Heart left ventricle (tissue), 13 donors: ENCODE results near the gene AEBP2.

Experiments
- CTCF ChIP-seq, 12 donors: fragments of 200-600 bp; sonication (generic) in 4 of 12; IDR thresholded peaks; one replicate each; pipeline versions ENCODE4 v1.5.0 to v1.8.0; 2018 to 2022; ENCODE audit warnings: antibody characterized with exemption in 12 of 12, mild to moderate bottlenecking in 5 of 12
- POLR2A ChIP-seq, 2 donors: fragments of 450-650 bp; IDR thresholded peaks; one replicate each; pipeline ENCODE4 v1.6.1; 2017; ENCODE audit warnings: antibody characterized with exemption in 2 of 2, mild to moderate bottlenecking in 2 of 2, moderate library complexity in 2 of 2
- donor health status: ischemic (EF 13 %, LVEDD 7.1; RV severe dilation, severe dysfunction).
- donor health status: DM: no; HTN: yes; CAD: no.
- donor health status: DM: no; HTN: no; CAD: no.
- donor health status: ischemic (EF 25% LVEDD 6.9; RV normal size, moderate dysfunction).
- donor health status: ischemic (EF 25% LVEDD 5.7; RV mildly dilated, moderate dysfunction).
- donor health status: ischemic (EF 35%, LVEDD 5.7; RV mildly dilated, moderate dysfunction).
- donor health status: nonischemic (EF 11% LVEDD 7.7; RV severe dilation, severe dysfunction).
- donor health status: DM: yes; HTN: yes; CAD: no.
- donor health status: PGD.
- donor health status: ischemic (EF 29% LVEDD 5.4; RV normal size, mild dysfunction).
- donor health status: nonischemic (EF 23%, LVEDD 6.1; RV moderate dilation, normal function).

- TF ChIP-seq POLR2A (IDR thresholded peaks at IDR 0.05) (no peak), CTCF (IDR thresholded peaks at IDR 0.05) (no peak)
Observed at GRCh38 chr12:19491863-19492262, 52.6 kb downstream of the AEBP2 start.
